Mucosa of stomach (tissue), 1 donor: ENCODE measurements around the gene ROBO1.

Experiments
- H3K27me3 ChIP-seq: one replicate; pipeline ENCODE4 v1.7.0; 2013; ENCODE audit warnings: mild to moderate bottlenecking, low read length; ENCODE audit not compliant: control insufficient read depth, insufficient read depth
- H3K36me3 ChIP-seq: one replicate; pipeline ENCODE4 v1.7.0; 2013; ENCODE audit warnings: low read length; ENCODE audit not compliant: control insufficient read depth, insufficient read depth
- H3K4me1 ChIP-seq: one replicate; pipeline ENCODE4 v1.7.0; 2013; ENCODE audit warnings: mild to moderate bottlenecking, low read length; ENCODE audit not compliant: control insufficient read depth, insufficient read depth
- H3K4me3 ChIP-seq: one replicate; pipeline ENCODE4 v1.7.0; 2013; ENCODE audit warnings: low read length
- H3K9ac ChIP-seq: one replicate; pipeline ENCODE4 v1.7.0; 2013; ENCODE audit warnings: mild to moderate bottlenecking, low read length, moderate library complexity
- H3K9me3 ChIP-seq: one replicate; pipeline ENCODE4 v1.7.0; 2013; ENCODE audit warnings: mild to moderate bottlenecking, low read length, moderate library complexity; ENCODE audit not compliant: control insufficient read depth
- donor health status: Pancreatic carcinoma.

ROBO1 gene

DNA sequence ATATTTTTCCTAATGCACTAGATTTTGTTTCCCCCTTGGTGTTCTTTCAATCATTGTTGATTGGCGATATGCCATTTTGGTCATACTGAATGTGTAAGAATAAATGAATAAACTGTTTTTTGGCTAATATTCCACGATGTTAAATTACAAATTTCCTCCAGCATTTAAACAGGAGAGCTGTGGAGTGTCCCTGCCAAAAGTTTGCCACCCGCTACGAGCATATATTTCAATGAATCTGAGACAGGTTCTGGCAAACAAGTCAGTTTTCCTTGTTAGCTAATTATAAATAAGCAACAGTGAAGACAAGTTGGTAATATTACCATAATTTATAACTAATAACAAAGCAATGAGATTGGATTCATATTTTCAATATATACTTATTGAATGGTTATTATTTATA, 777.6 kb downstream of the ROBO1 start:
- Histone ChIP-seq H3K36me3 (no peaks in the 10 kb centered on the region), H3K4me1 (no peaks in the 10 kb centered on the region), H3K4me3 (no peak overlapping the region), H3K9ac (no peak overlapping the region), H3K27me3 (no peaks in the 10 kb centered on the region), H3K9me3 (no peaks in the 10 kb centered on the region)

DNA sequence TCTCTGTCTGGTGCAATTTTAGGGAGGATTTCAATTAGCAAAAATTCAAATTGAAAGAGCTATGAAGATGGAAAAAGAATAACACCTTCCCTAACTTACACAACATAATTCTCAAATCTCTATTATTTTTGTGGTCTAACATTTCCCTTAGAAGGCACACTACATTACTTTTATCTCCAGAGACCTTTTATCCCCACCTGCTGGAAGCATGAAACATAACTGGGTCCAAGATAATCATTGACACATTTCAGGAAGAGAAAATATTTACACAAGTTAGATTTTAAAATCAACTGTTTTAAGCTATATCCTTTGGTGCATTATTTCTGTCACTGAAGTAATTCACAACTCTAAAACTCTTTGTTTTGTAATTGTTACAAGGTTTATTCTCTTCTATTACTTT, 779.5 kb downstream of the ROBO1 start:
- Histone ChIP-seq H3K9me3 (no peaks in the 10 kb centered on the region), H3K4me1 (no peaks in the 10 kb centered on the region), H3K27me3 (no peaks in the 10 kb centered on the region), H3K4me3 (no peak overlapping the region), H3K36me3 (no peaks in the 10 kb centered on the region), H3K9ac (no peak overlapping the region)

DNA sequence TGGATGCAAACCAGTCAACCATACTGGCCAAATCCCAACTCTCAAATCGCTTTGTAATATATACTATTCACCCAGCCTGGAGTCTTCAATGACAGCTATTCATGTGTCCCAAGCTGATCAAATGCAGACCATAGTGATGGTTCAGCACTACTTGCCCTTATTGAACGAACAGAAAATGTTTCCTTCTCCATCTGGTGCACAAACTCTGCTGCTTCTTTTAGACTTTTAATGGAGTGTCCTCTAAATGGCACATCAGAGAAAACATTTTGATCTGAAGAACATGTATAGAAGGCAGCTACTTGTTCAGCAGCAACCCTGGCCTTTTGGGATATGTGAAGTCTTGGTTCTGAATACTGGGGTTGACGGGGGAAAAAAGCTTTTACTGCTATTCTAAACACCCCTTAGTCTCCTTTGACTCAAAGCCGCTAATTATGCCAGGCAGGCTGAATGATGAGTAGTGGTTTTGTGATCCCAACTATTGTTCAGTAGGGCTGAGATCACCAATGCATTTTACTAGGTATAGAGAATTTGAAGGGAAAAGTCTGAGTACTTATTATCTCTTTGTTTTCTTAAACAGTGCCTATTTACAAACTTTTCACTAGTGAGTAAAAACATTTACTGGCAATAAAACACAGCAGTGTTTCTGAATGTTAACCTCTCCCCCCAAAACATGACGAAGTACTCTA, 781.2 kb downstream of the ROBO1 start:
- Histone ChIP-seq H3K4me3 (no peak overlapping the region), H3K9me3 (no peaks in the 10 kb centered on the region), H3K36me3 (no peaks in the 10 kb centered on the region), H3K9ac (no peak overlapping the region), H3K4me1 (no peaks in the 10 kb centered on the region), H3K27me3 (no peaks in the 10 kb centered on the region)

DNA sequence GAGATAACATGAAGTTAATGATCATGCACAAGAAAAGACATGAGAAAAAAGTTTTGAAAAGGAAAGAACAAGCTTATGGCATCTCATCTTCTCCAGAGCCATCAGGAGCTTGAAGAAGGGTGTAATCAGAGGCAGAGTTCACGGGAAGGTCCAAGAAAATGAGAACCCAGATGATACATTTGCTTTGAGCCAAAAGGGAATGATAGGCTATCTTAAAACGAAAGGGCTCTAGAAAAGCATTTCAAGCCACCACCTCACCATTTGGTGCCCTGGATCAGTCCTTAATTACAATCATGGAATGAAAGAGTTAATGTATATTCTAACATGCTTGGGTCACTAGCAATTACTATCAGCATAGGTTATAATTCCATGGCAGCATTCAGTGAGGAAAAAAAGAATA, 781.8 kb downstream of the ROBO1 start:
- Histone ChIP-seq H3K27me3 (no peaks in the 10 kb centered on the region), H3K36me3 (no peaks in the 10 kb centered on the region), H3K9me3 (no peaks in the 10 kb centered on the region), H3K9ac (no peak overlapping the region), H3K4me3 (no peak overlapping the region), H3K4me1 (no peaks in the 10 kb centered on the region)

DNA sequence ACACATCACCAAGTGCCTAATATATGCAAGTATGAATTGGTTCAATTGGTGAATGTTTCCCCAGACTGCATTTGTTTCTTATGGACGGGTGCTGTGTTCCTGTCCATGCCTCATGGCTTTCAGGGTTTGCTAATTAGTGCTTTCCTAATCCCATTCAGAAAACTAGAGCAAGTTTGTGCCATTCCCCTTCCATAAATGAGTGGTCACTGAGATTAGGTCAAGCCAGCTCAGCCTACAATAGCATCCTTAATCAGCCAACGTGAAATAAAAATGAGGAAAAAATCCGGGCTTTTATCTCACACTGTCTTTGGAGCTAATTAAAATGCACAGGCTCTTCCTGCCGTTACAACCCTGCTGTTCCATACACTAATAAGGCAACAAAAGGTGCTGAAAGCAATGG, 788.8 kb downstream of the ROBO1 start:
- Histone ChIP-seq H3K27me3 (no peaks in the 10 kb centered on the region), H3K9me3 (no peaks in the 10 kb centered on the region), H3K9ac (no peak overlapping the region), H3K4me3 (no peak overlapping the region), H3K36me3 (no peaks in the 10 kb centered on the region), H3K4me1 (no peaks in the 10 kb centered on the region)

DNA sequence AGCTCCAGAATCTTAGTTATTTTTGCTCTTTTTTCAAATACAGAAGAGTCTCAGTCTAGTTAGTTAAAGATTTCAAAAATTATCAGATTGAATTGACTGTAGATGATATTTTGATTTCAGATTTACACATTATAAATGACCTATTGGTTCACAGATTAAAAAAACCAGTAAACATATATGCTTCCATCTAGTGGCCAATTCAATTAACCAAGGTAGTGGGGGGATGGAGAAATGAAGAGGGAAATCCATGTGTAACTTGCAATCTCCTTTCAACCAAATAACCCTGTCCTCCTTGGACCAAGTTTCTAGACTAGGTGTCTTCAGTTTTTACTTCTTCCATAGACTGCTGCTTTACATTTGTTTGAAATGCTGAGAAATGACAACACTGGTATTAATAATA, 789.8 kb downstream of the ROBO1 start:
- H3K36me3 ChIP-seq, result no peaks in the 10 kb centered on the region
- no peak overlapping the region for H3K4me3 ChIP-seq

DNA sequence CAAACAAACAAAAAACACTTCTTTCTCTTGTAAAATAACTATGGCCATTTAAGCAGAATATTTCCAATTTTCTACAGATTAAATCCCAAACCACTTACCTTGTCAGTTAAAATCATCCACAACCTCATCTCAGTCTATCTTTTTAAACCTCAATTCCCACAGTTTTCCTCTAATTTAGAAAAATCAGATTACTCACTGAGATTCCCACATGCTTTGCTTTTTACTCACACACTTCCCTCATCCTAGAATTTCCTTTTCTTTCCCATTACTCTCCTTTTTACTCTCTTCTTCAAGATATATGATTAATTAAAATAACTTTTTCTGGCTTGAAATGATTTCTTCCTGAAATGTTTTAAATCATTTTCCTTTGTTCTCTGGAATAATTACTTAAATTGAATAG, 790.7 kb downstream of the ROBO1 start:
- Histone ChIP-seq H3K27me3 (no peaks in the 10 kb centered on the region), H3K4me1 (no peaks in the 10 kb centered on the region), H3K9ac (no peak overlapping the region), H3K36me3 (no peaks in the 10 kb centered on the region), H3K9me3 (no peaks in the 10 kb centered on the region), H3K4me3 (no peak overlapping the region)

More for the DNA sequence above, 789.8 kb downstream of the ROBO1 start:
- Histone ChIP-seq H3K4me1 (no peaks in the 10 kb centered on the region), H3K27me3 (no peaks in the 10 kb centered on the region), H3K9ac (no peak overlapping the region), H3K9me3 (no peaks in the 10 kb centered on the region)

DNA sequence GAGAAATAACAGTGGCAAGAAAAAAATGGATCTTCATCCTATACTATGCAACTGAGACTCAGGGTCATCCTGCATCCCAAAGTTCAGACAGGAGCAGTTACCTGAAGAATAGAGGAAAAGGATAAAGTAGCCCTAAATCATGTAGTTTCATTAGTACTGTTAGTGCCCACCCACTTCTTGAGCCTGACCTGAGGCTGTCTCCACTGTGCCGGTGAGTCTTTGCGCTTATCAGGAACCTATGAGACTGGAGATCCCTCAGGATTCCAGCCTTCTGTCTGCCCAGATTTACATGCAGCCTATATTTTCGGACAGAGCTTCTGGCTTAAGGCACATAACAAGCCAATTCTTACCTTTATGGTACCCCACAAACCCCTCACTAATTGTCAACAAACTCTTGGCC, 791.6 kb downstream of the ROBO1 start:
- Histone ChIP-seq H3K4me1 (no peaks in the 10 kb centered on the region), H3K4me3 (no peak overlapping the region), H3K9ac (no peak overlapping the region), H3K27me3 (no peaks in the 10 kb centered on the region), H3K36me3 (no peaks in the 10 kb centered on the region), H3K9me3 (no peaks in the 10 kb centered on the region)

DNA sequence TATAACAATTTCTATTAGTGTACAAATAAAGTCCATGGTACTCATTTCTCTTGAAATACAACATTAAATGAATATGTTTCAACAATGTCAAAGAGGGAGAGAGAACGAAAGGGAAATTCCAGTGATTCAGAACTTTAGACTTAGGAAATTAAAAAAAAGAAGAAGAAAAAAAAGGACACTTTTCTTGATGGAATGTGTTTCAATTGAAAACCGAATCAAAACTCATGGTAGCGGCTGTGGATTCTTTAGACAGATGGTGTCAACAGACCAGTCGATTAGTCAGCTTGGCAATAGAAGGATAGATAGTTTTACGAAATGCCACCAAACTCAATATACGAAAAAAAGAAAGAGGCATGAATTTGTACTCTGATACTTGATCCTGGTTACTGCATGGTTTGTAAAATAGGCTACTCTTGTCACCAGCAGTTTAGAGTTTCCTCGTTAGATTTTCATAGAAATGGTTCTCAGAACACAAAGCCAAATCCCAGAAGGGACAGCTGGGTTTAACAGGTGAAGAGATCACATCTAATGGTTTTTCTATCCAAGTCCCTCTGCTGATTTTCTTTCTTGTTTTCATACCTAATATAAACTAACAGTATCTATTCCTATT, 793.5 kb downstream of the ROBO1 start:
- no peaks in the 10 kb centered on the region for H3K36me3 ChIP-seq
- H3K9ac ChIP-seq, result no peak overlapping the region
- H3K4me1 ChIP-seq, result no peaks in the 10 kb centered on the region
- H3K4me3 ChIP-seq, result no peak overlapping the region
- no peaks in the 10 kb centered on the region for H3K27me3 ChIP-seq
- no peaks in the 10 kb centered on the region for H3K9me3 ChIP-seq

DNA sequence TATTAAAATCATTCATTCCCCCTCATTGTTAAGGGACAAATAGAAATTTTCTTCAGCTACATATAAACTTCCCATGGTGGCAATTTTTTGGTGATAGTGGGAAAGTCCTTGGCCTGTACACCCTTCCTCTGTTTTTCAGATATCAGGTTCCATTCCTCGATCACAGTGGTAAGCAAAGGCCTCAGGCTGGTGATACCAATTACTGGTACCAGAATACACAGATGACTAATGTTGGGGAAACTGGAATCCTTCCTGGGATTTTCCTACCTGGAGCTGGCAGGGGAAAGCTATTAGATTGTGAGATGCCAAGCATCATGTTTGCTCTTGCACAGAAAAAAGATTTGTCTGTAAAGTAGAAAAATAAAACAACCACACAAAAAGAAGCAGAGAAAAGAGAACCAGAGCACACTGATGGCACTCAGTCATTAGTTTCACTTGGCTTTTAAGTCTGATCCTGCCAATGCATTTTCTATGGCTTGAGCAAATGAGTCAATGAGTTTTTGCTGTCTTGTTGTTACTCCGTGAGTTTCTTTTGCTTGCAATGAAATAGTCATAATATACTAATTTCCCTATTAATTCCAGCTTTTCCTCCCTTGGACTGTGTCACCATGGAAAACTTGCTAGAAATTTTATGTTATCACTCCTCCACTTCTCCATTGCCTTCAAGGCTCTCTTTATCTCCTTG, 795.0 kb downstream of the ROBO1 start:
- no peaks in the 10 kb centered on the region for H3K9me3 ChIP-seq
- H3K9ac ChIP-seq, result no peak overlapping the region
- H3K27me3 ChIP-seq, result no peaks in the 10 kb centered on the region
- no peak overlapping the region for H3K4me3 ChIP-seq
- no peaks in the 10 kb centered on the region for H3K4me1 ChIP-seq
- no peaks in the 10 kb centered on the region for H3K36me3 ChIP-seq

DNA sequence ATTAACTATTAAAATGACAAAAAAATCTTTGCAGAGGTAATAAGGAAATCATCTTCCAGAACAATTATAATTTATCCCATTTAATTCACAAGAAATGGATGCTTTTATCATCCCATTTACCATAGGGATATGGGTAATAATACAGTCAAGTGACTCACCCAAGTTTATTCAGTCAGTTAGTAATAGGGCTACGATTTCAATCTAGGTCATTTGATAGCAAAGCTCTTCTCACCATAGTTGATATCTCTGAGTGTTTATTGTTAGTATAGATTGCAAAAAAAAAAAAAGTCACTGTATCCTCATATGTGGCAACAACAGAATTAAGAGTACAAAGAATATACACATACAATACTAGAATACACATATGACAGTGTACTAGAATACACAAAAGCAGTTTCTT, 797.1 kb downstream of the ROBO1 start:
- no peak overlapping the region for H3K4me3 ChIP-seq
- H3K9me3 ChIP-seq, result no peaks in the 10 kb centered on the region
- no peaks in the 10 kb centered on the region for H3K36me3 ChIP-seq
- no peaks in the 10 kb centered on the region for H3K27me3 ChIP-seq
- no peaks in the 10 kb centered on the region for H3K4me1 ChIP-seq
- H3K9ac ChIP-seq, result no peak overlapping the region

DNA sequence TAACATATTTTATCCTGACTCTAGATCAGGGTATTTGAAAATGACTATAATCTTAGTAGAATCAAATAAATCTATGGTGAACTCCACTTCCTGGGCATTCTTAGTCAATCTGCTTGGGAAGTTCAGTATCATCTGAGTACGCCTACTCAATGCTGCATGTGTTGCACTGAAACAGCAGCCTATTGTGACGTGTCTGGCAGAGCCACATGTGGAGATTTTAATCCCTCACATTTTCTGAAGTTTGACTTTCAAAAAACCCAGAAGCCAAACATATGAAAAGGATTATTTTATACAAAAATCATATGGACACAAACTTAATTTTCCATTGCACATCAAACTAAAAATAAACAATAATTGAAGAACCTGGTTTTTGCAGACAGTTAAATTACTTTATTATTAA, 798.3 kb downstream of the ROBO1 start:
- H3K36me3 ChIP-seq, result no peaks in the 10 kb centered on the region
- no peak overlapping the region for H3K4me3 ChIP-seq
- no peaks in the 10 kb centered on the region for H3K4me1 ChIP-seq
- no peaks in the 10 kb centered on the region for H3K27me3 ChIP-seq
- H3K9me3 ChIP-seq, result no peaks in the 10 kb centered on the region
- H3K9ac ChIP-seq, result no peak overlapping the region
